GM19463 (cell line): ENCODE measurements around the gene SLC19A1.

Source experiments
- ATAC-seq: cut with Tn5 transposase; IDR thresholded peaks from one replicate; pipeline ENCODE4 v1.9.1; 2021; ENCODE audit warnings: mild to moderate bottlenecking, moderate library complexity; ENCODE audit not compliant: unreplicated experiment

The SLC19A1 gene

DNA sequence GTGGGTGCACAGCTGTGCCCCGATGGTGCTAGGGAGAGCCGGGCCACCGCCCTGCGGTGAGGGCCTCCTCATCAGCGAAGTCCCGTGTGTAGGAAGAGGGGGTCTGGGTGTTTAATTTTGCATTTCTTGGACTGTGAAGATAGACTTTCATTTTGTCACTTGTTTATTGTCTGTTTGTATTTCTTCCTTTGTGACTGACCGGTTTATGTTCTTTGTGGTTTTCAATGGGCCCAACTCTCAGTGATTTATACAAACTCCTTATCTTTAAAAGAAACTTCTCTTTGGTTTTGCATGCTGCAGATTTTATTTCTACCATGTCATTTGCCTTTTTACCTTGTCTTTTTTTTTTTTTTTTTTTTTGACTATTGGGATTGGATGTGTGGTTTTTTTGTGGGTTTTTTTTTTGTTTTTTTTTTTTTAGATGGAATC is 72.1 kb downstream of the SLC19A1 start:
- no peak for ATAC-seq

DNA sequence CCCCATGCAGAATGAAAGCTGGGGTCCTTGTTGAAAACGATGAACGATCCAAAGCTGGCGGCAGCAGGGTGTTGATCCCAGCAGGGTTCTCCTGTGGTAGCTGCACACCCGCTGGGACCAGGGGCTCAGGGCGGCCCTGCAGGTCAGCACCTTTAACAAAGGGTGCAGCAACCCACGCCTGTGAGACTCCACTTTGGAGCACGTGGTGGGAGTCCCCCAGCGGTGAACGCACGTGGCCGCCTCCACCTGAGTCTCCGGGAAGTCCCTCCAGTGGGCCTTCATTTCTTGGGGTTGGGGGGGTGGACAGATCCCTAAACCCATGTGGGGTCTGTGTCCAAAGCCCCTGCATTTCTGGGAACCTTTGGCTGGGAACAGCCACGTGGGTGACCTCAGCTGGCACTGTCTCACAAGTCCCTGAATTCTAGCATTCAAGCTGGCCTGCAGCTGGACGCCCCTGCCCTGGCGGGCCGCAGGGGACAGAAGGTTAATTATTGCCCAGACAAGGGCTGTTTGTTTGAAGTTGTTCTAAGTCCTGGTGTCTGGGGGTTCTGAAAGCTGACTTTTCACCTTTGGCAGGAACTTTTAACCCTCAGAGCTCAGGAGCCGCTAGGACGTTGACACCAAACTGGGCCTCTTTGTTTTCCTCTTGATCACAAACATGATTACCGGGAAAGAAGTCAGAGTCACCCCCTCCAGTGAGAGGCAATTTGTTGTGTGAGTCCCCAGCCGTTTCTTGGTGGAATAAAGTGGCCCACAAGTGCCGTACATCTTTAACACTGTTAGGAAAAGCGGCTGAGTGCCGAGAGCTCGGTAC is 72.8 kb downstream of the SLC19A1 start:
- no peak for ATAC-seq

- no peak for ATAC-seq
These were observed 73.3 kb downstream of the SLC19A1 start for GRCh38 chr21:45468971-45469272.

DNA sequence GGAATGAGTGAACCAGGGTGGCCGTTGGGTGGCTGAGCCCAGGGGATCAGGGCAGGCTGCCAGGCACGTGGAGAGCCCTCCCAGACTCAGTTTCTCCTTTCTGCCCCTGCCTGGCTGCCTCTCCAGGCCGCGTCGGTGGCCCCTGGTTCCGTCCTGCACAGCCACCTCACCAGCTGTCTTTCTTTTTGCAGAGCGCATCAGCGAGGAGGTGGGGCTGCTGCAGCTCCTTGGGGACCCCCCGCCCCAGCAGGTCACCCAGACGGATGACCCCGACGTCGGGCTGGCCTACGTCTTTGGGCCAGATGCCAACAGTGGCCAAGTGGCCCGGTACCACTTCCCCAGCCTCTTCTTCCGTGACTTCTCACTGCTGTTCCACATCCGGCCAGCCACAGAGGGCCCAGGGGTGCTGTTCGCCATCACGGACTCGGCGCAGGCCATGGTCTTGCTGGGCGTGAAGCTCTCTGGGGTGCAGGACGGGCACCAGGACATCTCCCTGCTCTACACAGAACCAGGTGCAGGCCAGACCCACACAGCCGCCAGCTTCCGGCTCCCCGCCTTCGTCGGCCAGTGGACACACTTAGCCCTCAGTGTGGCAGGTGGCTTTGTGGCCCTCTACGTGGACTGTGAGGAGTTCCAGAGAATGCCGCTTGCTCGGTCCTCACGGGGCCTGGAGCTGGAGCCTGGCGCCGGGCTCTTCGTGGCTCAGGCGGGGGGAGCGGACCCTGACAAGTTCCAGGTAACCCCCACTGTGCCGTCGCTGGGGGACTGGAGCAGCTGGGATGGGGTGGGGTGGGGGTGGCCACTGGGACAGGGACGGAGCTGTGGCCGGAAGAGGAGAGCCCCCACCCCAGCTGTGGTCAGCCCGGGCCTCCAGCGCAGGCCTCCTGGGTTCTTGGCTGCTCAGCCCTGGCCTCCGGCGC is 73.9 kb downstream of the SLC19A1 start:
- no peak for ATAC-seq

GRCh38 chr21:45467221-45467779 is 74.9 kb downstream of the SLC19A1 start:
- ATAC-seq = no peak

- no peak for ATAC-seq
These were observed 75.7 kb downstream of the SLC19A1 start for GRCh38 chr21:45466330-45467220.

GRCh38 chr21:45465611-45466329 is 76.5 kb downstream of the SLC19A1 start:
- ATAC-seq = no peak

GRCh38 chr21:45465105-45465504 is 77.1 kb downstream of the SLC19A1 start:
- no peak for ATAC-seq

DNA sequence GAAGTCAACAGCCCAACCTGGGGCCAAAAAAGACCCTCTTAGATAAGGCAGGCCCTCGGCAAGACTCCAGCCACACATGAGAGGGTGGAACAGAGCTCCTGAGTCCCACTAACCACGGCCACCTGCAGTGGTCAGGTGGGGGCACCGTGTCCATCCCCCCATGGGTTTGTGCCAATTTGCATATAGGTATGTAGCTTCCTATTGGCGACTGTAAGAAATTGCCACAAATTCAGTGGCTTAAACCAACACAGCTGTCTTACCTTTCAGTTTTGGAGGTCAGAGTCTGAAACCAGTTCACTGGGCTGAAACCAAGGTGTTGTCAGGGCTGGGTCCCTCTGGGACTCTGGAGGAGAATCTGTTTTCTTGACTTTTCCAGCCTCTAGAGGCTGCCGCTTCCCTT is 77.9 kb downstream of the SLC19A1 start:
- no peak for ATAC-seq

GRCh38 chr21:45463871-45464270 is 78.4 kb downstream of the SLC19A1 start:
- ATAC-seq = no peak

DNA sequence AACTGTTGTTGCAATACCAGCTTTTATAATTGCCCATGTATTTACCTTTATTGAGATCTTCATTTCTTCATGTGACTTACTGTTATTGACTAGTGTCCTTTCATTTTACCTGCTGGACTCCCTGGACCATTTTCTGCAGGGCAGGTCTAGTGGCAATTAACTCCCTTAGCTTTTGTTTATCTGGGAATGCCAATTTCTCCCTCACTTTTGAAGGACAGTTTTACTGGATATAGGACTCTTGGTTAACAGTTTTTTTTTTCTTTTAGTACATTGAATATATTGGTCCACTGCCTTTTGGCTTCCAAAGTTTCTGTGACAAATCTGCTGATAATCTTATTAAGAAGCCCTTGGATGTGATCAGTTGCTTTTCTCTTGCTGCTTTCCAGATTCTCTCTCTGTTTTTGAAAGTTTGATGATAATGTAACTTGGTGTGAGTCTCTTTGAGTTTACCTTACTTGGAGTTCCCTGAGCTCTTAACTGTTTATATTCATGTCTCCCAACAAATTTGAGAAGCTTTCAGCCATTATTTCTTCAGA is 80.4 kb downstream of the SLC19A1 start:
- ATAC-seq = no peak

- no peak for ATAC-seq
These were observed 80.9 kb downstream of the SLC19A1 start for GRCh38 chr21:45461369-45461750.

GRCh38 chr21:45460611-45461368 is 81.5 kb downstream of the SLC19A1 start:
- no peak for ATAC-seq

- no peak for ATAC-seq
These were observed 82.2 kb downstream of the SLC19A1 start for GRCh38 chr21:45460011-45460565.

DNA sequence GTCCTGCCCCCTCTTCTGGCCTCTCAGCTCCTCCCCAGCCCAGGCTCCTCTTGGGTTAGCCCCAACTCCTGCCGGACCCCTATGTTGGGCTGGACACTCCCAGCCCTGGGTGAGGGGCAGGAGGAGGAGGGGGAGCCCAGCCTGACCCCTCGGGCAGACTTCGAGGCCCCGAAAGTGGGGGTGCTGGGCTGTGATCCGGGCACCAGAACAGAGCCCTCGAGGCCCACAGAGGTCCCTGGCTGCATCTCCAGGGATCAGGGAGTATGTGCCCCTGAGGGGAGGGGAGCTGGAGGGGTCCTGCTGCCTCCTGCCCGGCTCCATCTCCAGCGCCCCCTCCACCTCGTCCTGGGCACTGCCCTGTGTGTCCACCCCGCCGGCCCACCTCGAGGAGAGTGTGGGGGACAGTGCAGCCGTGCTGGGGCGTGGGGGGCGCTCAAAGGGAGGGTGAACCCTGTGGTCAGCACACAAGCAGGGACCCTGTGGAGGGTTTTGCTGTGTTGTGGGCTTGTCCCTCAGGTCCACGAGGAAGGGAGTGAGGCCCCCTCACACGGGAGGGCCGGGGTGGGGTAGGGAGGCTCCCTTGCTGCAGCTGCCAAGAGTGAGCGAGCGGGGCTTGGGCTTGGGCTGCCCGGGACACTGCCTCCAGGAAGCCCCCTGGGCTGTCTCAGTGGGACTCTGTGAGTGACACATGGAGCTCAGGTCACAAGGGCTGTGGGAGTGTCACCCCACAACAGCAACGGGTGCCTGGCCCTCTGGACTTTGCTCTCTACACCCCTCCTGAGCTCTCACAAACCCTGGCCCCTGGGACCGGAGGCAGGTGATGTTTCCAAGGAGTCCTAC is 82.8 kb downstream of the SLC19A1 start:
- ATAC-seq = no peak

DNA sequence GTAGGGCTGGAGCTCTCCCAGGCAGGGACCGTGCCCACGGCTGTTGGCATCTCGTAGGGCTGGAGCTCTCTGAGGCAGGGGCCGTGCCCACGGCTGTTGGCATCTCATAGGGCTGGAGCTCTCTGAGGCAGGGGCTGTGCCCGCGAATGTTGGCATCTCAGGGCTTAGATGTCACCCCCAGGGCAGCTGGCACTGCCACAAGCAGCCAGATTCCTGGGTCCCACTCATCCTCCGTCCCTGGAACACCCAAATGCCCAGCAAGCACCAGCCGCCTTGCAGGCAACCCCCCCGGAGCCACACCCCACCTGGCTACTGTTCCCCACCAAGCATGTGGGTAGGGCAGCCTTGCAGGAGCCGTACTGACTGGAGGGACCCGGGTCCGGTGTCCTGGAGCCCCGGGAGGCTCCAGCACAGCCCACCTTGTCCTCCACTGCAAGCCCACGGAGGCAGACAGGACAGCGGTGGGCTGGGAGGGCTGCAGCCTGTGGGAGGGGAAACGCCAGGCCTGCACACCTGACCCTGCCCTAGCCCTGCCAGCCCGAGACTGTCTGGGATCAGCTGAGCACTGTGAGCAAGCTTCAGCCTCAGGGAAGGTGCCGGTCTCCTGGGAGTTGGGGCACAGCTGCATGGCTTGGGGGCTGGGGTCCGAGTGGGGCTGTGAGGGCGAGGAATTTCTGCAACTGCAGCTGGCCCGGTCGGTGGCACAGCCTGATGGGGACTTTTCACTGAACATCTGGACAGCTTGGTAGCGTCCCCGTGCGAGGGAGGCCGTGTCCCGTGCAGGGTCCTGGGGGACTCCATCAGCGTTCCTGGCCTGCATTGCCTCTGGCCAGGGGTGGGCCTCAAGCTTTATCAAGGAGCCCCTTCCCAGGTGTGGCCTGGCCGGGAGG is 83.7 kb downstream of the SLC19A1 start:
- ATAC-seq = no peak

GRCh38 chr21:45457832-45458172 is 84.4 kb downstream of the SLC19A1 start:
- no peak for ATAC-seq
